HG03571 (cell line): ENCODE measurements around the gene CITED2.
"Not testable (repeated sequence)": the region's sequence is repeated elsewhere in the genome, so short reads cannot be mapped to it uniquely, and the experiment has no call there.

Experiments used
- ATAC-seq: cut with Tn5 transposase; IDR thresholded peaks from one replicate; pipeline ENCODE4 v1.9.1; 2021; ENCODE audit not compliant: unreplicated experiment

CITED2 gene

GRCh38 chr6:139374357-139375225, at the start of gene CITED2:
Gene CITED2 (minus strand): TSS chr6:139374648. CDS start chr6:139373944, 704 bp downstream.
- ATAC-seq, result peak; percentile 66

GRCh38 chr6:139423037-139423703, 48.7 kb upstream of the CITED2 start:
- no peak for ATAC-seq

GRCh38 chr6:139422105-139423036, 47.9 kb upstream of the CITED2 start:
- ATAC-seq, result no peak

DNA sequence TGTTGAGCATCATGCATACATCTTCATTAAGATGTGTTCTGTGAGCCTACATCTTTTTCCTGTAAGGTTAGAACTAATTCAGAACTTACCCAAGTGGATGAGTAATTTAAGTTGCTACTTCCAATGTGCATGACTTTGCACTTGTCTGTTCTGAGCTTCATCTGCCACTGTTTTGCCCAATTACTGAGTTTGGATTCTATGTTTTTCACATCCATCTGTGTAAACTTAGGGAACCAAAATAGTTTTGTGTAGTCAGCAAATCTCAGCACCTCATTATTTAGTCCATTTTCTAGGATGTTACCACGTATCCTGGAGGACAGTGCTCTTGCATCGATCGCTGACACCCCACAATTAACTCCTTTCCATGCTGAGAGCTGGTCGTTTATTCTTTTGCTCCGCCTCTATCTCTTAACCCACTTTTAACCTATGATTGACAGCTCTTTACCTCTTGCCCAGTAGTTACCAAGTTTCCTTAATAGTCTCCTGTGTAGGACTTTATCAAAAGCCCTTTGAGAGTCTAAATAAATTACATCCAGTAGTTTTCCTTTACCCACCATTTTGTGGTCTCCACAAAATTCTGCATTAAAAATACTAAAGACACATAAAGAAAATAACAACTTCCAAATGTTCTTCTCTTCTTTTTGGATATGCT, 44.2 kb upstream of the CITED2 start:
- ATAC-seq, result no peak

DNA sequence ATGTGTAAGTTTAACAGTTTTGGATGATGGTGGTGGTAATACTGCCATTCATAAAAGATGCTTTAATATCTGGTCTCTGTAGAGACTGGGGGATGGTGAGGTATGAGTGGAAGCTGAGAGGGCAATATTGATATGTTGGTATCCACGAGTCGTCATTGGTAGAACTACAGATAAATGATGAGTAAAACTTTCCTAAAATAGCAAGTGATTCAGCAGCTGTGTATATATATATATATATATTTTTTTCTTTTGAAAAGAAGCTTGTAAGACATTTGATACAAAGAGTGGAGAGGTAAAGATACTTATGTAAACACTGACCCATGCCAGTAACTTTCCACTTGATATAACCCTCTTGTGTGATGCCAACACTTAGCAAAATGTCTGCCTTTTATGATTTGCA, 41.7 kb upstream of the CITED2 start:
- no peak for ATAC-seq

- no peak for ATAC-seq
Measured at GRCh38 chr6:139415365-139415764, 40.9 kb upstream of the CITED2 start.

DNA sequence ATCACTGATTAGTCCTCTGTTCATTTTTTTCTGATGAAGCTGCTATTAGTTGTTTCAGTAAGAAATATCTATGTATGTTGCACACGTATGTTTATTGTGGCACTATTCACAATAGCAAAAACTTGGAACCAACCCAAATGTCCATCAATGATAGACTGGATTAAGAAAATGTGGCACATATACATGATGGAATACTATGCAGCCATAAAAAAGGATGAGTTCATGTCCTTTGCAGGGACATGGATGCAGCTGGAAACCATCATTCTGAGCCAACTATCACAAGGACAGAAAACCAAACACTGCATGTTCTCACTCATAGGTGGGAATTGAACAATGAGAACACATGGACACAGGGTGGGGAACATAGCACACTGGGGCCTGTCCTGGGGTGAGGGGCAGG, 37.7 kb upstream of the CITED2 start:
- ATAC-seq, result not testable (repeated sequence)

GRCh38 chr6:139409026-139409425, 34.6 kb upstream of the CITED2 start:
- ATAC-seq, result no peak

DNA sequence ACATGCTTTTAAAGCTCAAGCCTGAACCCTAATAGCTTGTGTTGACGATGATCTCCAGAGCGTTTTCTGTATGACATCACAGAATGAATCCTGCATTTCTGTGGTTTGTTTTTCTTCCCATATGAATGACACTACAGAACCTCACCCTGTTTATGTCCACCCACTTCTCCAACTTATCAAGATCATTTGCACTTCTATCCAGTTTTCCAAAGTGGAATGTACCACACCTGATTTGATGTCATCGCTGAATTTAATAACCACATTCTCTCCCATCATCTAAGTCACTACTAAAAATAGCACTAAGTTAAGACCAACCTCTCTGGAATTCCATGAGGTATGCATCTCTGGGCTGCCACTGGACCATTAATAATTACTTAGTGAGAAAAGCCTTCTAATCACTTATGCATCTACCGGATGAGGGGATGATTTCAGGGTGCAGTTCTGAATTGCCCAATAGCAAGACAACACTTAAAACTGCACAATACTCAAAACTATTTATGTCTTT, 33.3 kb upstream of the CITED2 start:
- no peak for ATAC-seq

GRCh38 chr6:139406577-139407343, 32.3 kb upstream of the CITED2 start:
- no peak for ATAC-seq

DNA sequence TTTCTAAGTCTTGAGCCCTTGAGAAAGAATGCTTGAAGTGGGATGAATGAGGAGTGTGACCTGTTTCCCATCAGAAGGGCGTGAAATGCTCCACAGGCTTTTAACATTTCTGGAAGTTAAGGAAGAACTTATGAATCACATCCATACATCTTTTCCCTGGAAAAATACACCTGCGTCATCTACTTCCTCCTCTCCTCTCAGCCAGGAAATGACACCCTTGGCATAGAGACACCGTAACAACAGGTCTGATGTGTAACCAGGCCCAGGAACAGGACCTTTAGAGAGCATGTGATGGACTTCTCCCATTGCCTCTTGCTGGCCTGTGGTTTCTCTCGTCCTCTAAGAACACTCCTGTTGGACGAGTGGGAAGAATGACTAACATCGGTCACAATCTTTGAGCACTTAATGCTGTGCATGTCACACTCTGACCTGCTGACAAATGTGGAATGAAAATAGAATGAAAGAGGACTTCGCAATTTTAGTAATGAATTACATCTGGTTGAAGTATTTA, 28.5 kb upstream of the CITED2 start:
- ATAC-seq, result no peak

DNA sequence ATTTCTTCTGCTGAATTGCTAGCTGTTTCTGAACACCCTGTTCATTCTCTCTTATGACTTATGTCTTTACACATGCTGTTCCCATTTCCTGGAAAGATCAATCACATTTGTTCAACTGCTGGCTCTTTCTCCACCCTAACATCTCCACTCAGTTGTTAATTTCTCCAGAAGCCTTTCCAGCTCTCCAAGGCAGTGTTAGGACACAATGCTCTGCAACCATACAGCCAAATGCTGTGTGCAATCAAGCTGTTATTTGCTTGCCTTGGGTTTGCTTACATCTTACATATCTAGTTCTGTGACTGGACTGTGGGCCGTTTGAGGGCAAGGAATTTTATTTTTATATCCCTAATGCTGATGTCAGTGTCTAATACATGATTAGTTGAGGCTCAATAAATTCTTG, 24.2 kb upstream of the CITED2 start:
- ATAC-seq, result no peak

- no peak for ATAC-seq
Measured at GRCh38 chr6:139395891-139396301, 21.4 kb upstream of the CITED2 start.

DNA sequence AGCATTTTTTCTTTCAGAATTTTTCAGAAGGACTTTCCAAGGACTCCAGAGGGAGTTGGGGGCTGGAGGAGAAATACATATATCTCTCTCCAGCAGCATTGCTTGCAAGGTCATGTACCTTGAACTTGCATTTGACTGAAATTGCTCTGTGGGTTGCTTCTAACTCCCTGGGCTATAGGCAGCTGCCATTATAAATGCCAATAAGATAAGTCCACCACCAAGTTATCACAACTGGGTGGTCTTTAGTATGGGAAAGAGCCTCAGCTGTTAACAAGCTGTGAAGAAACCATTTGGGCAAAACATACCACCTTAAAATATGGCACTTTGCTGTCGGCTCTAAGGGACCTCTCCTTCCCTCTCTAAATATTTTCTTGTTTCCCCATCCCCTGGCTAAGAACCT, 20.9 kb upstream of the CITED2 start:
- no peak for ATAC-seq

DNA sequence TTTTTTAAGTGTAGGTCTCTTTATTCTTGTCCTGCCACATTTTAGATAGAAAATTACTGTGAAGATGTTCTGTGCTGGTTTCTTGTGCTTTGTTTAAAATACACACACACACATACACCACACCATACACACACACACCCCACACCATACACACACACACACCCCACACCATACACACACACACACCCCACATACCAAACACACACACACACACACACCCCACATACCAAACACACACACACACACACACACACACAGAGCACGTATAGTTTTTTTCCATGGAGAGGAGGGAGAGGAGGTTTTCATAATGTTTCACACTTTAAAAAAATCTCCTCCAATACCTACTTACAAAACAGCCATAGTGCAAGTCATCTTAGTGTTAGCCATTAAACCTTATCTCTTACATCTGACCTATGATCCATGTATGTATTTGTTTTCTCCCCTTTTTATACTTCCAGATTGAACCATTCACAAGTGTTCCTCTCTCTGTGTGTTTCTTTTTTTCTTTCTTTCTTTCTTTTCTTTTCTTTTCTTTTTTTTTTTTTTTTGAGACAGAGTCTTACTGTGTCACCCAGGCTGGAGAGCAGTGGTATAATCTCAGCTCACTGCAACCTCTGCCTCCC, 19.7 kb upstream of the CITED2 start:
- no peak for ATAC-seq

- ATAC-seq, result peak; percentile 99
Measured at GRCh38 chr6:139392794-139393193, 18.3 kb upstream of the CITED2 start.

DNA sequence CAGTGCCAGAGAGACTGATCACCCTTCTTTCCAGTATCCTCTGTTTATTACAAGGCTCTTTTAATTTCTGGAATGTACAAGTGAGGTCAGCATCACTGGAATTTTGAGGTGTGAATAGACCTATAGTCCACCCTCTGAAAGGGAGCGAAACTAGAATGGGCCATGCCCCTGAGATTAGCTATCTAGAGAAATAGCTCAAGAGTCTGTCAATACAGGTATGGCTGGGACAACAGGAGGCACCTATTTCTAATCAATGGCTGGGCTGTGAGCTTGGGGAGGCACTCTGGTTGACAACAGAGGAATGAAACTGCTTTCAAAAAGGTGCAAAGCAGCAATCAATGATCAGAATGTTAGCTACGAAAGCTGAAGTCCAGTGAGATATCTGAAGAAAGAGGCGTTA, 17.3 kb upstream of the CITED2 start:
- ATAC-seq, result no peak

GRCh38 chr6:139390447-139390846, 16.0 kb upstream of the CITED2 start:
- no peak for ATAC-seq

DNA sequence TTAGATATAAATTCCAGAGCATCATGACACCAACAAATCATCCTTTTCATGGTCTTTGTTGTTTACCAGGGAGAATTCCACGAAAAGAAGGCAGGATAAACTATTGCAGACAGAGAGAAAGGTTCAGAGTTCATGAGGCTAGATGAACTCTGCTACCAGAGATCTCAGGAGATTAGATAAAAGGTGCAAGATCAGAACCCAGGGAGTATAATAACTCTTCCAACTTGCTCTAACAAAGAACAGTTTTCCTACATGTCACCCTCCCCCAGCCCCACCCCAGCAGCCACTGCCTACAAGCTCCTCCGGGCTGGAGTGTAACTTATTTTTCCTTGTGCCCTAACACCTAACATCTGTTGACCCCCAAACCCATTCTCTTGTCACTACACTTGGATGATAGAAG, 13.9 kb upstream of the CITED2 start:
- no peak for ATAC-seq
